Measurements from ENCODE around the gene ACSL5.
"Not testable (repeated sequence)": the region's sequence is repeated elsewhere in the genome, so short reads cannot be mapped to it uniquely, and the experiment has no call there.

DNA sequence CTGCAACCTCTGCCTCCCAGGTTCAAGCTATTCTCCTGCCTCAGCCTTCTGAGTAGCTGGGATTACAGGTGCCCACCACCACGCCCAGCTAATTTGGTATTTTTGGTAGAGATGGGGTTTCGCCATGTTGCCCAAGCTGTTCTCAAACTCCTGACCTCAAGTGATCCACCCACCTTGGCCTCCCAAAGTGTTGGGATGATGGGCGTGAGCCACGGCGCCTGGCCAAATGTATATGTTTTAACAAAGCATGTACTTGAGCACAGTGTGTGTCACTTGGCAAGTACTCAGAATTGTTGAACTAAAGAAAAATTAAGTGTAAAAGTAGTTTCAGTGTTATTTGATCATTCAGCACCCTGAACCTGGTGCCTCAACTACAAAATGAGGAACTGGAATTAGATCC is 90.2 kb downstream of the ACSL5 start:
- TF ChIP-seq, protein P1, sequence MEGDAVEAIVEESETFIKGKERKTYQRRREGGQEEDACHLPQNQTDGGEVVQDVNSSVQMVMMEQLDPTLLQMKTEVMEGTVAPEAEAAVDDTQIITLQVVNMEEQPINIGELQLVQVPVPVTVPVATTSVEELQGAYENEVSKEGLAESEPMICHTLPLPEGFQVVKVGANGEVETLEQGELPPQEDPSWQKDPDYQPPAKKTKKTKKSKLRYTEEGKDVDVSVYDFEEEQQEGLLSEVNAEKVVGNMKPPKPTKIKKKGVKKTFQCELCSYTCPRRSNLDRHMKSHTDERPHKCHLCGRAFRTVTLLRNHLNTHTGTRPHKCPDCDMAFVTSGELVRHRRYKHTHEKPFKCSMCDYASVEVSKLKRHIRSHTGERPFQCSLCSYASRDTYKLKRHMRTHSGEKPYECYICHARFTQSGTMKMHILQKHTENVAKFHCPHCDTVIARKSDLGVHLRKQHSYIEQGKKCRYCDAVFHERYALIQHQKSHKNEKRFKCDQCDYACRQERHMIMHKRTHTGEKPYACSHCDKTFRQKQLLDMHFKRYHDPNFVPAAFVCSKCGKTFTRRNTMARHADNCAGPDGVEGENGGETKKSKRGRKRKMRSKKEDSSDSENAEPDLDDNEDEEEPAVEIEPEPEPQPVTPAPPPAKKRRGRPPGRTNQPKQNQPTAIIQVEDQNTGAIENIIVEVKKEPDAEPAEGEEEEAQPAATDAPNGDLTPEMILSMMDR (IDR thresholded peaks at IDR 0.05) = not testable (repeated sequence)
- TF ChIP-seq POLR2A, EP300 (IDR thresholded peaks at IDR 0.05): not testable (repeated sequence)
